ENCODE measurements around the gene CEP250.
"Not testable (repeated sequence)": the region's sequence is repeated elsewhere in the genome, so short reads cannot be mapped to it uniquely, and the experiment has no call there.

DNA sequence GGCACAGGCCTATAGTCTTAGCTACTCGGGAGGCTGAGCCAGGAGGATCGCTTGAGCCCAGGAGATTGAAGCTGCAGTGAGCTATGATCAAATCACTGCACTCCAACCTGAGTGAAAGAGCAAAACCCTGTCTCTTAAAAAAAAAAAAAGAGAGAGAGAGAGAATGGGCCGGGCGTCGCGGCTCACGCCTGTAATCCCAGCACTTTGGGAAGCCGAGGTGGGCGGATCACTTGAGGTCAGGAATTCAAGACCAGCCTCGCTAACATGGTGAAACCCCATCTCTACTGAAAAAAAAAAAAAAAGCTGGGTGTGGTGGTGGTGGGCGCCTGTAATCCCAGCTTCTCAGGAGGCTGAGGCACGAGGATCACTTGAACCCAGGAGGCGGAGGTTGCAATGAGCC lies 5.5 kb upstream of the CEP250 start:
- TF ChIP-seq, protein P1, sequence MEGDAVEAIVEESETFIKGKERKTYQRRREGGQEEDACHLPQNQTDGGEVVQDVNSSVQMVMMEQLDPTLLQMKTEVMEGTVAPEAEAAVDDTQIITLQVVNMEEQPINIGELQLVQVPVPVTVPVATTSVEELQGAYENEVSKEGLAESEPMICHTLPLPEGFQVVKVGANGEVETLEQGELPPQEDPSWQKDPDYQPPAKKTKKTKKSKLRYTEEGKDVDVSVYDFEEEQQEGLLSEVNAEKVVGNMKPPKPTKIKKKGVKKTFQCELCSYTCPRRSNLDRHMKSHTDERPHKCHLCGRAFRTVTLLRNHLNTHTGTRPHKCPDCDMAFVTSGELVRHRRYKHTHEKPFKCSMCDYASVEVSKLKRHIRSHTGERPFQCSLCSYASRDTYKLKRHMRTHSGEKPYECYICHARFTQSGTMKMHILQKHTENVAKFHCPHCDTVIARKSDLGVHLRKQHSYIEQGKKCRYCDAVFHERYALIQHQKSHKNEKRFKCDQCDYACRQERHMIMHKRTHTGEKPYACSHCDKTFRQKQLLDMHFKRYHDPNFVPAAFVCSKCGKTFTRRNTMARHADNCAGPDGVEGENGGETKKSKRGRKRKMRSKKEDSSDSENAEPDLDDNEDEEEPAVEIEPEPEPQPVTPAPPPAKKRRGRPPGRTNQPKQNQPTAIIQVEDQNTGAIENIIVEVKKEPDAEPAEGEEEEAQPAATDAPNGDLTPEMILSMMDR (IDR thresholded peaks at IDR 0.05; ENCODE audit: borderline replicate concordance, extremely low read depth, low read length, poor library complexity, severe bottlenecking) = not testable (repeated sequence)
- TF ChIP-seq EZH2 (IDR thresholded peaks at IDR 0.05; ENCODE audit: borderline replicate concordance, low read depth, low read length, severe bottlenecking) = not testable (repeated sequence)

Measured in DND-41 (cell line).